NT2/D1 (cell line): ENCODE results near the gene SREK1.

Experiments used
- SUZ12 ChIP-seq: IDR thresholded peaks from 2 replicates; pipeline ENCODE4 v1.6.1; 2011; ENCODE audit not compliant: insufficient read length, insufficient read depth; ENCODE audit errors: extremely low read depth
- YY1 ChIP-seq: IDR thresholded peaks from 2 replicates; pipeline ENCODE4 v1.6.1; 2011; ENCODE audit not compliant: insufficient read length, insufficient read depth
- ZNF274 ChIP-seq: IDR thresholded peaks from 2 replicates; pipeline ENCODE4 v1.6.1; 2011; ENCODE audit warnings: mild to moderate bottlenecking, low read depth, low read length

- TF ChIP-seq SUZ12 (no peak), YY1 (no peak), ZNF274 (no peak)
These were observed 86.5 kb downstream of the SREK1 start for GRCh38 chr5:66230551-66230950.
